GM23338 (cell line): ENCODE results near the gene FOXC2. TPM values are rescaled to one million over a fixed set of nuclear protein-coding genes. Genes with fewer than 3 reads are reported as not detected.

Experiments used
- ATAC-seq: fragments of 200-7000 bp; cut with Tn5 transposase; 3 replicates; pipeline ENCODE4 v1.9.1; 2020
- DNase-seq: peaks from one replicate; pipeline ENCODE4 v3.0.0-alpha.2; 2015; ENCODE audit warnings: low spot score
- H2AFZ ChIP-seq: fragments of 200-600 bp; sonication (generic); 2 replicates; pipeline ENCODE4 v1.8.0; 2016; ENCODE audit warnings: antibody characterized with exemption, mild to moderate bottlenecking, moderate library complexity
- H3F3A ChIP-seq: fragments of 200-600 bp; sonication (generic); replicated peaks from 2 replicates; pipeline ENCODE4 v1.8.0; 2017; ENCODE audit warnings: antibody characterized with exemption, mixed run types, low read depth
- H3K27ac ChIP-seq: fragments of 200-600 bp; sonication (generic); 2 replicates; pipeline ENCODE4 v1.6.1; 2016; ENCODE audit warnings: low read depth
- H3K27me3 ChIP-seq: fragments of 200-600 bp; sonication (generic); 2 replicates; pipeline ENCODE4 v1.8.0; 2016; ENCODE audit warnings: mild to moderate bottlenecking, mixed run types, moderate library complexity; ENCODE audit not compliant: insufficient read depth
- H3K36me3 ChIP-seq: fragments of 200-600 bp; sonication (generic); 2 replicates; pipeline ENCODE4 v1.8.0; 2016; ENCODE audit warnings: mild to moderate bottlenecking; ENCODE audit not compliant: insufficient read depth
- H3K4me1 ChIP-seq: fragments of 200-600 bp; sonication (generic); 2 replicates; pipeline ENCODE4 v1.8.0; 2016; ENCODE audit warnings: mild to moderate bottlenecking, moderate library complexity; ENCODE audit not compliant: insufficient read depth
- H3K4me2 ChIP-seq: fragments of 200-600 bp; sonication (generic); 2 replicates; pipeline ENCODE4 v1.7.1; 2017; ENCODE audit warnings: mixed run types
- H3K4me3 ChIP-seq: fragments of 200-600 bp; sonication (generic); 2 replicates; pipeline ENCODE4 v1.6.1; 2016; ENCODE audit warnings: mixed run types
- H3K79me2 ChIP-seq: fragments of 200-600 bp; sonication (generic); replicated peaks from 2 replicates; pipeline ENCODE4 v1.8.0; 2017; ENCODE audit warnings: mild to moderate bottlenecking; ENCODE audit not compliant: insufficient read depth
- H3K9me2 ChIP-seq: fragments of 200-600 bp; sonication (generic); 2 replicates; pipeline ENCODE4 v1.8.0; 2017; ENCODE audit not compliant: insufficient read depth
- H4K20me1 ChIP-seq: fragments of 200-600 bp; sonication (generic); replicated peaks from 2 replicates; pipeline ENCODE4 v1.8.0; 2017; ENCODE audit warnings: mild to moderate bottlenecking; ENCODE audit not compliant: insufficient read depth
- H3K27ac Mint-ChIP-seq: 2 replicates; pipeline ENCODE4 v1.8.0; 2020; ENCODE audit warnings: inconsistent platforms, mild to moderate bottlenecking, moderate library complexity, mixed read lengths
- H3K27me3 Mint-ChIP-seq: 3 replicates; pipeline ENCODE4 v1.8.0; 2022; ENCODE audit warnings: low read depth, mild to moderate bottlenecking, moderate library complexity, mixed read lengths, inconsistent platforms; ENCODE audit not compliant: insufficient read depth, poor library complexity
- H3K36me3 Mint-ChIP-seq: 3 replicates; pipeline ENCODE4 v1.8.0; 2021; ENCODE audit warnings: low read depth, mild to moderate bottlenecking, inconsistent platforms, moderate library complexity, mixed read lengths
- H3K4me1 Mint-ChIP-seq: 3 replicates; pipeline ENCODE4 v1.8.0; 2020; ENCODE audit warnings: mild to moderate bottlenecking, inconsistent platforms, mixed read lengths
- H3K4me3 Mint-ChIP-seq: 3 replicates; pipeline ENCODE4 v1.8.0; 2021; ENCODE audit warnings: moderate library complexity, mild to moderate bottlenecking, inconsistent platforms, mixed read lengths
- H3K9me3 Mint-ChIP-seq: 3 replicates; pipeline ENCODE4 v1.8.0; 2020; ENCODE audit warnings: moderate library complexity, mild to moderate bottlenecking, inconsistent platforms, mixed read lengths
- CREB1 ChIP-seq: fragments of 250-450 bp; sonication (Bioruptor Pico); IDR thresholded peaks from 2 replicates; pipeline ENCODE4 v1.5.0; 2020; ENCODE audit warnings: low read depth, mild to moderate bottlenecking, moderate library complexity
- ETS1 ChIP-seq: IDR thresholded peaks from 2 replicates; pipeline ENCODE4 v1.6.1; 2016; ENCODE audit warnings: antibody characterized with exemption
- EZH2phosphoT487 ChIP-seq: fragments of 200-600 bp; sonication (generic); IDR thresholded peaks from one replicate; pipeline ENCODE4 v1.8.1; 2018; ENCODE audit warnings: antibody characterized with exemption; ENCODE audit not compliant: unreplicated experiment
- JUNB ChIP-seq: IDR thresholded peaks from one replicate; pipeline ENCODE4 v1.6.1; 2016; ENCODE audit warnings: antibody characterized with exemption; ENCODE audit not compliant: unreplicated experiment
- NANOG ChIP-seq: IDR thresholded peaks from 2 replicates; pipeline ENCODE4 v1.6.1; 2016; ENCODE audit warnings: antibody characterized with exemption, borderline replicate concordance
- REST ChIP-seq: IDR thresholded peaks from one replicate; pipeline ENCODE4 v1.6.1; 2018; ENCODE audit warnings: antibody characterized with exemption; ENCODE audit not compliant: unreplicated experiment
- ZNF331 ChIP-seq: fragments of 250-450 bp; sonication (Bioruptor Pico); IDR thresholded peaks from 2 replicates; pipeline ENCODE4 v1.5.0; 2020; ENCODE audit warnings: low read depth, mild to moderate bottlenecking, moderate library complexity
- ZNF462 ChIP-seq: fragments of 250-450 bp; sonication (Bioruptor Pico); IDR thresholded peaks from 2 replicates; pipeline ENCODE4 v1.5.0; 2020; ENCODE audit warnings: mild to moderate bottlenecking, moderate library complexity
- polyA plus RNA-seq: library from polyadenylated mRNA; unstranded; fragments of >200 nt; fragmentation: Nextera tagmentation; extraction: Ambion mirVana; gene quantifications from 2 replicates; pipeline ENCODE4 v1.2.1, GENCODE V29; 2016
- total RNA-seq: library from RNA; depleted of rRNA; stranded (reverse); fragments of >200 nt; shearing (Covaris generic); gene quantifications from 2 replicates; pipeline ENCODE4 v1.2.3, GENCODE V29; 2014

Gene FOXC2
- total and polyA plus RNA-seq, 2 experiments from 2014 or later: 0.16 TPM; not detected in 1

GRCh38 chr16:86595983-86596605, 29.5 kb downstream of the FOXC2 start:
- no peak overlapping the region for H3K4me3 ChIP-seq
- H4K20me1 ChIP-seq: no peaks in the 10 kb centered on the region
- Mint-ChIP-seq H3K4me1 (peaks cover 11% of the 10 kb centered on the region), H3K27ac (no peak overlapping the region), H3K36me3 (no peaks in the 10 kb centered on the region), H3K4me3 (no peak overlapping the region), H3K9me3 (no peaks in the 10 kb centered on the region; the same call in 1 of the 3 replicates), H3K27me3 (peaks cover 3% of the 10 kb centered on the region)
- no peak overlapping the region for H3K27ac ChIP-seq
- H3K4me1 ChIP-seq: no peaks in the 10 kb centered on the region
- no peak for ATAC-seq
- no peaks in the 10 kb centered on the region for H3K27me3 ChIP-seq
- no peaks in the 10 kb centered on the region for H3F3A ChIP-seq
- peaks cover 4% of the 10 kb centered on the region for H3K9me2 ChIP-seq
- H3K4me2 ChIP-seq: no peak overlapping the region
- no peaks in the 10 kb centered on the region for H3K79me2 ChIP-seq
- no peaks in the 10 kb centered on the region for H3K36me3 ChIP-seq
- H2AFZ ChIP-seq: no peak overlapping the region
- TF ChIP-seq EZH2phosphoT487: no peak
- TF ChIP-seq JUNB: no peak
- TF ChIP-seq NANOG: no peak
- no peak for TF ChIP-seq ZNF331 (CRISPR knock-in tag)
- TF ChIP-seq CREB1 (CRISPR knock-in tag): no peak
- no peak for TF ChIP-seq REST
- no peak for DNase-seq

GRCh38 chr16:86597126-86597879, 30.7 kb downstream of the FOXC2 start:
- Histone ChIP-seq H3K27me3 (no peaks in the 10 kb centered on the region), H3K79me2 (no peaks in the 10 kb centered on the region), H3K36me3 (no peaks in the 10 kb centered on the region), H3K9me2 (no peaks in the 10 kb centered on the region; the same call in 1 of the 2 replicates), H3F3A (no peaks in the 10 kb centered on the region), H3K4me3 (no peak overlapping the region), H3K27ac (no peak overlapping the region), H3K4me1 (no peaks in the 10 kb centered on the region), H4K20me1 (no peaks in the 10 kb centered on the region), H2AFZ (0 out of 2 replicates have a peak overlapping the region, but pooled peaks have one; percentile 28), H3K4me2 (no peak overlapping the region)
- Mint-ChIP-seq H3K4me1 (peaks cover 11% of the 10 kb centered on the region), H3K27me3 (peaks cover 2% of the 10 kb centered on the region), H3K27ac (no peak overlapping the region), H3K9me3 (no peaks in the 10 kb centered on the region; the same call in 1 of the 3 replicates), H3K36me3 (no peaks in the 10 kb centered on the region), H3K4me3 (no peak overlapping the region)
- DNase-seq (no peak), ATAC-seq (no peak)
- TF ChIP-seq EZH2phosphoT487 (no peak), ETS1 (no peak), ZNF462 (CRISPR knock-in tag) (no peak), NANOG (no peak)
